Common myeloid progenitor, CD34-positive (primary cell): ENCODE data around the gene TMEM219.

ENCODE experiments used
- CTCF ChIA-PET: fragments of 350-600 bp; sonication (Branson Sonifier 250); formaldehyde crosslinking; loops from one replicate; lab custom pipeline; 2021; ENCODE audit warnings: antibody characterized with exemption; lab: Charles Lee
- POLR2A ChIA-PET: fragments of 350-600 bp; sonication (Branson Sonifier 250); formaldehyde crosslinking; loops from one replicate; lab custom pipeline; 2021; ENCODE audit warnings: antibody characterized with exemption; lab: Charles Lee
- DNase-seq, 3 donors: peaks; one replicate each; pipeline versions ENCODE4 v3.0.0 to v3.0.0-alpha.2; 2013
- H3K27ac ChIP-seq, 2 experiments: 1 replicate in 1 of 2; 2 replicates in 1 of 2; pipeline ENCODE4 v1.7.0; 2013; ENCODE audit warnings: inconsistent platforms in 2 of 2, low read length in 2 of 2, mild to moderate bottlenecking in 2 of 2, low read depth in 1 of 2, moderate library complexity in 1 of 2; ENCODE audit not compliant: severe bottlenecking in 2 of 2, insufficient read depth in 1 of 2, poor library complexity in 1 of 2
- H3K27me3 ChIP-seq, 5 experiments: replicated peaks in 2 of 5; 1 replicate in 3 of 5; 2 replicates in 2 of 5; pipeline versions ENCODE4 v1.6.1 to v1.7.0; 2013; ENCODE audit warnings: low read length in 4 of 5, mild to moderate bottlenecking in 2 of 5, moderate library complexity in 2 of 5, inconsistent platforms in 1 of 5; ENCODE audit not compliant: insufficient read depth in 5 of 5, control insufficient read depth in 4 of 5
- H3K36me3 ChIP-seq, 4 experiments: 1 replicate in 2 of 4; 2 replicates in 2 of 4; pipeline versions ENCODE4 v1.6.1 to v1.7.0; 2013; ENCODE audit warnings: low read length in 3 of 4, control low read depth in 1 of 4, mild to moderate bottlenecking in 1 of 4; ENCODE audit not compliant: control insufficient read depth in 4 of 4, insufficient read depth in 4 of 4
- H3K4me1 ChIP-seq, 4 experiments: 1 replicate in 3 of 4; 2 replicates in 1 of 4; pipeline versions ENCODE4 v1.6.1 to v1.7.1; 2013; ENCODE audit warnings: low read length in 3 of 4, mild to moderate bottlenecking in 3 of 4, control low read depth in 1 of 4, inconsistent platforms in 1 of 4, moderate library complexity in 1 of 4; ENCODE audit not compliant: control insufficient read depth in 4 of 4, insufficient read depth in 4 of 4; ENCODE audit errors: control extremely low read depth in 1 of 4
- H3K4me3 ChIP-seq, 7 experiments: 1 replicate in 4 of 7; 2 replicates in 3 of 7; pipeline versions ENCODE4 v1.5.1 to v1.7.0; 2013; ENCODE audit warnings: mild to moderate bottlenecking in 7 of 7, low read length in 6 of 7, moderate library complexity in 6 of 7, inconsistent platforms in 2 of 7, low read depth in 2 of 7, control low read depth in 1 of 7; ENCODE audit not compliant: insufficient read depth in 4 of 7, control insufficient read depth in 1 of 7; ENCODE audit errors: extremely low read depth in 1 of 7
- H3K9me3 ChIP-seq, 5 experiments: 1 replicate in 4 of 5; 2 replicates in 1 of 5; pipeline versions ENCODE4 v1.6.1 to v1.7.1; 2013; ENCODE audit warnings: low read length in 4 of 5, mild to moderate bottlenecking in 2 of 5, inconsistent platforms in 1 of 5, low read depth in 1 of 5, moderate library complexity in 1 of 5; ENCODE audit not compliant: control insufficient read depth in 4 of 5, insufficient read depth in 2 of 5; ENCODE audit errors: control extremely low read depth in 1 of 5
- WGBS: methylation state at CpG from one replicate; pipeline ENCODE4 v1.1.5; 2013; ENCODE audit not compliant: insufficient coverage; 5-methylcytosine and 5-hydroxymethylcytosine counted together

Gene TMEM219

GRCh38 chr16:29986931-29987330, 25.1 kb downstream of the TMEM219 start:
- POLR2A ChIA-PET = no interaction called here
- H3K4me3 ChIP-seq = no peak overlapping the region
- CTCF ChIA-PET = interaction anchor here (1.1 to 1.5 kb wide), 3 partner anchors 9 to 20 kb away, joined by 3 to 5 read pairs (median 4); no protein-coding TSS in a partner anchor

DNA sequence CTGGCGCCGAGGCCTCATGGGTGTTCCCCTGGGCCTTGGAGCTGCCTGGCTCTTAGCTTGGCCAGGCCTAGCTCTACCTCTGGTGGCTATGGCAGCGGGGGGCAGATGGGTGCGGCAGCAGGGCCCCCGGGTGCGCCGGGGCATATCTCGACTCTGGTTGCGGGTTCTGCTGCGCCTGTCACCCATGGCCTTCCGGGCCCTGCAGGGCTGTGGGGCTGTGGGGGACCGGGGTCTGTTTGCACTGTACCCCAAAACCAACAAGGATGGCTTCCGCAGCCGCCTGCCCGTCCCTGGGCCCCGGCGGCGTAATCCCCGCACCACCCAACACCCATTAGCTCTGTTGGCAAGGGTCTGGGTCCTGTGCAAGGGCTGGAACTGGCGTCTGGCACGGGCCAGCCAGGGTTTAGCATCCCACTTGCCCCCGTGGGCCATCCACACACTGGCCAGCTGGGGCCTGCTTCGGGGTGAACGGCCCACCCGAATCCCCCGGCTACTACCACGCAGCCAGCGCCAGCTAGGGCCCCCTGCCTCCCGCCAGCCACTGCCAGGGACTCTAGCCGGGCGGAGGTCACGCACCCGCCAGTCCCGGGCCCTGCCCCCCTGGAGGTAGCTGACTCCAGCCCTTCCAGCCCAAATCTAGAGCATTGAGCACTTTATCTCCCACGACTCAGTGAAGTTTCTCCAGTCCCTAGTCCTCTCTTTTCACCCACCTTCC, 25.6 kb downstream of the TMEM219 start:
- ChIA-PET POLR2A (no interaction called here), CTCF (interaction anchor here (1.1 to 1.5 kb wide), 3 partner anchors 10 to 19 kb away, joined by 3 to 5 read pairs (median 4); no protein-coding TSS in a partner anchor)
- peaks cover 18 to 99% (median 77%) of the 10 kb centered on the region in 4 experiments for H3K36me3 ChIP-seq
- no peak overlapping the region for H3K27ac ChIP-seq
- DNase-seq = no peak
- H3K27me3 ChIP-seq = no peaks in the 10 kb centered on the region
- H3K9me3 ChIP-seq = no peaks in the 10 kb centered on the region
- WGBS = 99% methylated on average over 28 of the region's 35 CpGs
- H3K4me3 ChIP-seq = no peak overlapping the region
- no peaks in the 10 kb centered on the region for H3K4me1 ChIP-seq

More at GRCh38 chr16:29986931-29987330, 25.1 kb downstream of the TMEM219 start:
- peaks cover 16 to 99% (median 77%) of the 10 kb centered on the region in 4 experiments for H3K36me3 ChIP-seq
- no peaks in the 10 kb centered on the region for H3K9me3 ChIP-seq
- WGBS = 100% methylated on average over 2 of the region's 5 CpGs
- H3K4me1 ChIP-seq = no peaks in the 10 kb centered on the region
- no peak for DNase-seq
- H3K27me3 ChIP-seq = no peaks in the 10 kb centered on the region
- H3K27ac ChIP-seq = no peak overlapping the region

DNA sequence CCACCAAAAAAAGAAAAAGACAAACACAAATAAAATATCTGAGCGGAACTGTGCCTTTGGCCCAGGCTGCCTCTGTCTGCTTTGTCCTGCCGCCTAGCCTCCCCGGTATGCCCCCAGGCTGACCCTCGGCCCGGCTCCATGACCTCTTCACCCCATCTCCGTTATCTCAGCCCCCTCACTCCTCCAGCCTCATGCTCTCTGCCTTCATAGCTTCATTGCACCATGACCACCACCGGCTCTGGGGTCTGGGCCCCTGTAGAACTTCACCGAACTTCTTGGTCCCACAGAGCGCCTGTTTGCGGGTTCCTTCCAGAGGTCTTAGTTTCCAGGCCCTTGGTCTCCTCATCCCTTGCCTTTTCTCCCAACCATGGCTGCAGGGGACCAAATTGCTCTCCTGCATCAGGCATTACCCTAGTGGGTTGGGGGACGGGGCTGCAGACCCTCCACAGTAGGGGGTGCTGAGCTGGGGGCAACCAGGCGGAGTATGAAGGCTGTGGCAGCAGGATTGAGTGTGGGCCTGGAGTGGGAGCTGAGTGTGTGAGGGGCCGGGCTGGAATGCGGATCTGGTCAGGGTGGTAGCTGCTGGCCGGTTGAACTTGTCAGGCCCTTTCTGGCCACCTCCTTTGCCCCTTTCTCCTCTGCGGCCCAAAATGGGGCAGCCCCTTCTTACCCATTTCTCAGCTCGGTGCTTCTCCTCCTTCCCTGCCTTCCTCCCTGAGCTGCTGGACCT, 26.6 kb downstream of the TMEM219 start:
- WGBS = 98% methylated on average over 15 of the region's 17 CpGs
- H3K36me3 ChIP-seq = peaks cover 18 to 99% (median 79%) of the 10 kb centered on the region in 4 experiments
- CTCF ChIA-PET = no interaction called here
- no peak overlapping the region for H3K4me3 ChIP-seq
- H3K9me3 ChIP-seq = no peaks in the 10 kb centered on the region
- DNase-seq = no peak
- no peaks in the 10 kb centered on the region for H3K27me3 ChIP-seq
- POLR2A ChIA-PET = no interaction called here
- no peaks in the 10 kb centered on the region for H3K4me1 ChIP-seq
- H3K27ac ChIP-seq = no peak overlapping the region

DNA sequence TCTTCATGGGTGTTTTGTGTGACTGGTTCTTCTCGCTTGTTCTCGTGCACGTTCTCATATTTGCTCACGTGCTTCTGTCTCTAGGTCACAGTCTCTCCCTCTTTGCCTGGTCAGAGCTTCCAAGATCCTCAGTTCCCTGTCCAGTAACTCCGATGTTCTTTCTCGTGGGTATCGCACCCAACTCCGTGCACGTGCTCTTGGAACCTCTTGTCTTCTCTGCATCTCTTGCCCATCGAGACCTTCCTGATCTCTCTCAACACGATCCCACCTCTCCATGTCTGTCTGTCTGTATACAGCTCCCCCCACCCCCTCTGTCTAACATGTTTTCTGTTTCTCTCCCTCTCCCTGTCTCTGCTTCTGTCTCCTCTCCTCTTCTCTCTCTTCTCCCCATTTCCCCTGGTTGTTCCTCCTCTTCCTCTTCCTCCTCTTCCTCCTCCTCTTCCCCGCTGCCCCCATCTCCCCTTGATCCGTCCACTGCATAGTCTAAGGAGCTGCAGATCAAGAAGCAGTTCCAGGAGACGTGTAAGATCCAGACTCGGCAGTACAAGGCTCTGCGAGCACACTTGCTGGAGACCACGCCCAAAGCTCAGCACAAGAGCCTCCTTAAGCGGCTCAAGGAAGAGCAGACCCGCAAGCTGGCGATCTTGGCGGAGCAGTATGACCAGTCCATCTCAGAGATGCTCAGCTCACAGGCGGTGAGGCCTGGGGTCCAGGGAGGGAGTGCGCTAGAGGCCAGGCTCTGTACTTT, 27.4 kb downstream of the TMEM219 start:
- DNase-seq = no peak
- WGBS = 98% methylated on average over 18 of the region's 23 CpGs
- Histone ChIP-seq H3K4me1 (peaks cover 0 to 4% (median under 1%) of the 10 kb centered on the region in 4 experiments), H3K27me3 (no peaks in the 10 kb centered on the region), H3K9me3 (no peaks in the 10 kb centered on the region), H3K4me3 (no peak overlapping the region), H3K27ac (no peak overlapping the region), H3K36me3 (peaks cover 15 to 97% (median 72%) of the 10 kb centered on the region in 4 experiments)
- POLR2A ChIA-PET = interaction anchor here (0.5 kb wide), 1 partner anchor 53 kb away, joined by 3 read pairs; no protein-coding TSS in a partner anchor
- CTCF ChIA-PET = interaction anchor here (0.8 kb wide), 1 partner anchor 14 kb away, joined by 3 read pairs; no protein-coding TSS in a partner anchor

DNA sequence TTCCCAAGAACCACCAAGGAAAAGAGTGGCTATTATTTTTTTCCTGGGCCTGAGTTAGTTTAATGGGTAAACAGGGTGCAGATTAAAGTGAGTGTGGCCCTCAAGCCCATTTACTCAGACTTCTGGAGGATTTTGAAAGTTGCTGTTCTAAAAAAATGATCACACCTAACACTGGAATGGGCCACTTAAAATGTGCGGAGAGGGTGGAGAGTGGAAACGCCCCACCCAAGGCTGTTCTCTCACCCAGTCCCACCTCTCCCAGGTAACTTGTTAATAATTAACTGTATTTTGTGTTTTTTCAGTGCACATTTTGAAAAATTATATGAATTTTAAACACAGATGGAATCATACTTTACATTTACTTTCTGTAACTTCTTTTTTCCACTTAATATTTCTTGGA, 28.2 kb downstream of the TMEM219 start:
- DNase-seq = no peak
- ChIA-PET CTCF (interaction anchor here (0.8 kb wide), 1 partner anchor 14 kb away, joined by 3 read pairs; no protein-coding TSS in a partner anchor), POLR2A (no interaction called here)
- no peak overlapping the region for H3K4me3 ChIP-seq
- H3K4me1 ChIP-seq = peaks cover 0 to 12% (median 8%) of the 10 kb centered on the region in 4 experiments
- no peaks in the 10 kb centered on the region for H3K27me3 ChIP-seq
- WGBS = no CpG with 5 or more reads among the region's 2 CpGs
- H3K9me3 ChIP-seq = no peaks in the 10 kb centered on the region
- H3K36me3 ChIP-seq = peaks cover 15 to 89% (median 65%) of the 10 kb centered on the region in 4 experiments
- no peak overlapping the region for H3K27ac ChIP-seq

GRCh38 chr16:29990883-29991570, 29.1 kb downstream of the TMEM219 start:
- Histone ChIP-seq H3K4me1 (peaks cover 0 to 21% (median 11%) of the 10 kb centered on the region in 4 experiments), H3K27ac (no peak overlapping the region), H3K4me3 (no peak overlapping the region), H3K36me3 (peaks cover 12 to 80% (median 55%) of the 10 kb centered on the region in 4 experiments), H3K9me3 (no peaks in the 10 kb centered on the region), H3K27me3 (no peaks in the 10 kb centered on the region)
- WGBS = 96% methylated on average over 22 of the region's 35 CpGs
- CTCF ChIA-PET = interaction anchor here (0.6 kb wide), 1 partner anchor 10 kb away, joined by 3 read pairs; no protein-coding TSS in a partner anchor
- DNase-seq = no peak
- POLR2A ChIA-PET = no interaction called here
